Left lung (tissue), 10 donors: ENCODE measurements around the gene LSM5. TPM values are rescaled to one million over a fixed set of nuclear protein-coding genes. Genes with fewer than 3 reads are reported as not detected.

Experiments
- ATAC-seq: fragments of 200-7000 bp; cut with Tn5 transposase; one replicate; pipeline ENCODE4 v1.9.1; 2020; ENCODE audit warnings: moderate library complexity
- DNase-seq, 4 donors: peaks; one replicate each; pipeline ENCODE4 v3.0.0-alpha.2; 2013 to 2020
- H3K27ac ChIP-seq, 2 donors: fragments of 200-600 bp; sonication (generic) in 1 of 2; one replicate each; pipeline versions ENCODE4 v1.5.0 to v1.8.0; 2020 to 2021
- H3K27me3 ChIP-seq, 2 donors: fragments of 200-600 bp; sonication (generic) in 1 of 2; one replicate each; pipeline versions ENCODE4 v1.5.0 to v1.8.0; 2020 to 2021
- H3K36me3 ChIP-seq, 2 donors: fragments of 200-600 bp; sonication (generic) in 1 of 2; one replicate each; pipeline versions ENCODE4 v1.5.0 to v1.8.0; 2020 to 2021
- H3K4me1 ChIP-seq, 2 donors: fragments of 200-600 bp; one replicate each; pipeline ENCODE4 v1.8.0; 2021
- H3K4me3 ChIP-seq, 2 donors: fragments of 200-600 bp; sonication (generic) in 1 of 2; one replicate each; pipeline versions ENCODE4 v1.5.0 to v1.8.0; 2020 to 2021; ENCODE audit warnings: mild to moderate bottlenecking in 1 of 2
- H3K9me3 ChIP-seq, 2 donors: fragments of 200-600 bp; sonication (generic) in 1 of 2; one replicate each; pipeline versions ENCODE4 v1.5.0 to v1.8.0; 2020 to 2021
- intact Hi-C, 2 donors: fragments of 100-400 bp; cut with DNase I; formaldehyde crosslinking; loops; one replicate each; pipeline versions ENCODE4 v1.11.2 to v1.14.2; 2022
- polyA plus RNA-seq, 6 donors: library from polyadenylated mRNA; unstranded; fragments of 120-200 nt; gene quantifications; one replicate each; pipeline ENCODE4 v1.2.1, GENCODE V29; 2013; ENCODE audit not compliant: insufficient read length in 6 of 6
- total RNA-seq, 2 donors: library from RNA; stranded (reverse); fragmentation: NEBNext Ultra II Directional; extraction: Animal tissue kit (Norgen Biotek cat#: 25700); gene quantifications; one replicate each; pipeline ENCODE4 v1.2.1, GENCODE V29; 2021
- TF ChIP-seq, protein P1 (sequence below), 2 donors: fragments of 200-600 bp; sonication (generic) in 1 of 2; IDR thresholded peaks; one replicate each; pipeline versions ENCODE4 v1.5.0 to v1.8.0; 2021; ENCODE audit warnings: antibody characterized with exemption in 2 of 2
- donor health status: DM: no; HTN: yes; CAD: no.
- donor health status: DM: no; HTN: no; CAD: no.

Gene LSM5
- total and polyA plus RNA-seq, 8 donors, result 39.4 to 90.0 (median 74.5) TPM

DNA sequence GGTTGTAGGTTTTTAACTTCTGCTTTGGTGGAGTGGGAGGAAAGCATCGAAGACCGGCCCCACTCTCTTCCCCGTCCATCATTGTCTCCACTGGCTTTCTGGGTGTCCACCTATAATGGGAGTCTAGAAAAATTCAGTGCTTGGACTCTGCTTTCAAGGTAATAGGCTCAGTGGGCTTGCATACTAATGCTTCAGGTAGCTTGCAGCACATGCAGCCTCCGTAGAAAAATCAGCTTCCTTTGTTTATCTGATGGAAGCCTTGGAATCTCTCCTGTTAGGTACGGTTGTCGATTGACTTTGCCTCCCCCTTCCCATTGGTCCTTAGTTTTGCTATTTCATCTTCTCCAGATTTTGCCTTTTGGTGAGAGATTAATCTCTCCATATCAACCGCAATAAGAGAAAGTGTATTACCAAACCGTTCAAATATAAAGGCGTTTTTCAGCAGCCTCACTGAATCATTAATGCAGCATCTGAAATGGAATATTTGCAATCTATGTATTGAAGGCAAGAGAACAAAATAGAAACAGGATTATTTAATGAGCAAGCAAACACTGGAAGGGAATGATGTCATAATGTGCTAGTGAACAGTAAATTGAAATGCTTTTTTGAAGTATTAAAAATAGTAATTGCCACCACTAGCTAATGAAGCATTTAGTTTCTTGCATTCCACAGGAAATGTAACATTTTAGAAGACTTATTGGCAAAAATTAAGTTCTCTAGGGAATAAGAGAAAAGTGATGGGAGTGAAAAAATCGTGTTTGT is 6.1 kb upstream of the LSM5 start:
- peaks cover 8 to 41% of the 10 kb centered on the region in 2 donors for H3K4me1 ChIP-seq
- intact Hi-C loops, result no loop called here
- H3K9me3 ChIP-seq, result no peaks in the 10 kb centered on the region
- peak overlapping the region; percentile 89 to 98 for H3K4me3 ChIP-seq
- DNase-seq (no peak), ATAC-seq (no peak)
- TF ChIP-seq, protein P1, sequence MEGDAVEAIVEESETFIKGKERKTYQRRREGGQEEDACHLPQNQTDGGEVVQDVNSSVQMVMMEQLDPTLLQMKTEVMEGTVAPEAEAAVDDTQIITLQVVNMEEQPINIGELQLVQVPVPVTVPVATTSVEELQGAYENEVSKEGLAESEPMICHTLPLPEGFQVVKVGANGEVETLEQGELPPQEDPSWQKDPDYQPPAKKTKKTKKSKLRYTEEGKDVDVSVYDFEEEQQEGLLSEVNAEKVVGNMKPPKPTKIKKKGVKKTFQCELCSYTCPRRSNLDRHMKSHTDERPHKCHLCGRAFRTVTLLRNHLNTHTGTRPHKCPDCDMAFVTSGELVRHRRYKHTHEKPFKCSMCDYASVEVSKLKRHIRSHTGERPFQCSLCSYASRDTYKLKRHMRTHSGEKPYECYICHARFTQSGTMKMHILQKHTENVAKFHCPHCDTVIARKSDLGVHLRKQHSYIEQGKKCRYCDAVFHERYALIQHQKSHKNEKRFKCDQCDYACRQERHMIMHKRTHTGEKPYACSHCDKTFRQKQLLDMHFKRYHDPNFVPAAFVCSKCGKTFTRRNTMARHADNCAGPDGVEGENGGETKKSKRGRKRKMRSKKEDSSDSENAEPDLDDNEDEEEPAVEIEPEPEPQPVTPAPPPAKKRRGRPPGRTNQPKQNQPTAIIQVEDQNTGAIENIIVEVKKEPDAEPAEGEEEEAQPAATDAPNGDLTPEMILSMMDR (IDR thresholded peaks at IDR 0.05), result no peak
- H3K27me3 ChIP-seq, result no peaks in the 10 kb centered on the region
- H3K36me3 ChIP-seq, result no peaks in the 10 kb centered on the region
- H3K27ac ChIP-seq, result peak overlapping the region; percentile 94 to 98

GRCh38 chr7:32495298-32496051 is 5.3 kb upstream of the LSM5 start, which contains the start of gene AVL9:
TSS of gene AVL9 (plus strand) at chr7:32495489. CDS start at chr7:32495710, 221 bp downstream.
- Histone ChIP-seq H3K4me3 (peak within 1 kb of the TSS; percentile 89 to 98), H3K36me3 (no peaks in the 10 kb centered on the region), H3K9me3 (no peaks in the 10 kb centered on the region), H3K4me1 (peaks cover under 1 to 37% of the 10 kb centered on the region in 2 donors), H3K27me3 (no peaks in the 10 kb centered on the region), H3K27ac (peak within 1 kb of the TSS; percentile 94 to 98)
- DNase-seq (peak; percentile 92 to 100 (median 98)), ATAC-seq (peak; percentile 98)
- TF ChIP-seq, protein P1 (IDR thresholded peaks at IDR 0.05), result no peak
- intact Hi-C loops, result no loop called here

GRCh38 chr7:32494946-32495297 is 4.7 kb upstream of the LSM5 start:
- TF ChIP-seq, protein P1 (IDR thresholded peaks at IDR 0.05), result no peak
- peak overlapping the region; percentile 78 to 98 for H3K27ac ChIP-seq
- no peaks in the 10 kb centered on the region for H3K36me3 ChIP-seq
- no peaks in the 10 kb centered on the region for H3K27me3 ChIP-seq
- DNase-seq (no peak), ATAC-seq (peak; percentile 7)
- peaks cover 0 to 31% of the 10 kb centered on the region in 2 donors for H3K4me1 ChIP-seq
- H3K4me3 ChIP-seq, result peak overlapping the region; percentile 53 to 89
- no peaks in the 10 kb centered on the region for H3K9me3 ChIP-seq
- intact Hi-C loops, result no loop called here

DNA sequence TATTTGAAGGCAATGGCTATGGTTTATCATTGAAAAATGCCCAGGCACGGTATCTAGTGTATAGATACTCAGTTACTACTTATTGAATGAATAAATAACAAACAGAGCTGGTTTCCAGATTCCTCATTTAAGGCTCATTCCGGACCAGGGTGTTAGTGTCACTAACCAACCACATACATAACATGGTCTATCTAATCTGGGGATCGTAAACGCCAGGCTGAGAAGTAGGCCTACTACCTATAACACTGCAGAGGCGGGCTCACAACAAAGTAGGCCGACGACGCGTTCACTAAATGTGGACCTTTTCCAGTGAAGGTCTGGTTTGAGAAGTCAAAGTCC is 423 bp downstream of the LSM5 start:
- intact Hi-C loops, result loop anchor here in 1 of 2 donors (10.0 kb wide), 1 partner anchor 275 kb away; no protein-coding TSS in a partner anchor
- no peaks in the 10 kb centered on the region for H3K9me3 ChIP-seq
- H3K36me3 ChIP-seq, result peaks cover 0 to 20% of the 10 kb centered on the region in 2 donors
- peak overlapping the region; percentile 73 to 76 for H3K4me3 ChIP-seq
- peaks cover 3 to 25% of the 10 kb centered on the region in 2 donors for H3K4me1 ChIP-seq
- H3K27me3 ChIP-seq, result no peaks in the 10 kb centered on the region
- TF ChIP-seq, protein P1 (IDR thresholded peaks at IDR 0.05), result no peak
- H3K27ac ChIP-seq, result peak overlapping the region; percentile 86 to 89
- ATAC-seq, result no peak
- no peak for DNase-seq

- DNase-seq, result no peak
- no peak overlapping the region for H3K27ac ChIP-seq
- TF ChIP-seq, protein P1 (IDR thresholded peaks at IDR 0.05), result no peak
Measured at GRCh38 chr7:32481921-32482320, 8.3 kb downstream of the LSM5 start.

More at GRCh38 chr7:32481921-32482320, 8.3 kb downstream of the LSM5 start:
- intact Hi-C loops, result loop anchor here in 1 of 2 donors (10.0 kb wide), 1 partner anchor 267 kb away; no protein-coding TSS in a partner anchor
- H3K4me3 ChIP-seq, result no peak overlapping the region
- H3K27me3 ChIP-seq, result no peaks in the 10 kb centered on the region
- H3K36me3 ChIP-seq, result peaks cover 0 to 13% of the 10 kb centered on the region in 2 donors
- no peaks in the 10 kb centered on the region for H3K4me1 ChIP-seq
- ATAC-seq, result no peak
- H3K9me3 ChIP-seq, result no peaks in the 10 kb centered on the region
